AG08396 (cell line): Measurements from ENCODE around the gene FGD5.

Source experiments
- DNase-seq: peaks from one replicate; pipeline ENCODE4 v3.0.0; 2012; ENCODE audit warnings: low spot score, mixed read lengths

Gene FGD5

GRCh38 chr3:14788644-14789043 lies 30.1 kb upstream of the FGD5 start:
- DNase-seq = no peak

DNA sequence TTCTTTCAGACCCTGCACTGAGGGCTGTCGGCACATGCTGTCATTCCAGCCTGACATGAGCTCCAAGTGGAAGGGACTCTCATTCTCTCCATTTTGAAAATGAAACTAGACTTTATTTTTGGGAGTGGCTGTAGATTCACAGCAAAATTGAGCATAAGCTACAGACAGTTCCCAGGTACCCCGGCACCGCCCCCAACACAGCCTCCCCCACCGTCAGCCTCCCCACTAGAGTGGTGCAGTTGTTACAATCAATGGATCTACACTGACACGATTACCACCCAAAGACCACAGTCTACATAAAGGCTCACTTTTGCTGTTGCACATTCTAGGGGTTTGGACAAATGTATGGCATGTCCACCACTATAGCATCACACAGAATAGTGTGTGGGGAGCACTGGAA lies 29.5 kb upstream of the FGD5 start:
- no peak for DNase-seq

DNA sequence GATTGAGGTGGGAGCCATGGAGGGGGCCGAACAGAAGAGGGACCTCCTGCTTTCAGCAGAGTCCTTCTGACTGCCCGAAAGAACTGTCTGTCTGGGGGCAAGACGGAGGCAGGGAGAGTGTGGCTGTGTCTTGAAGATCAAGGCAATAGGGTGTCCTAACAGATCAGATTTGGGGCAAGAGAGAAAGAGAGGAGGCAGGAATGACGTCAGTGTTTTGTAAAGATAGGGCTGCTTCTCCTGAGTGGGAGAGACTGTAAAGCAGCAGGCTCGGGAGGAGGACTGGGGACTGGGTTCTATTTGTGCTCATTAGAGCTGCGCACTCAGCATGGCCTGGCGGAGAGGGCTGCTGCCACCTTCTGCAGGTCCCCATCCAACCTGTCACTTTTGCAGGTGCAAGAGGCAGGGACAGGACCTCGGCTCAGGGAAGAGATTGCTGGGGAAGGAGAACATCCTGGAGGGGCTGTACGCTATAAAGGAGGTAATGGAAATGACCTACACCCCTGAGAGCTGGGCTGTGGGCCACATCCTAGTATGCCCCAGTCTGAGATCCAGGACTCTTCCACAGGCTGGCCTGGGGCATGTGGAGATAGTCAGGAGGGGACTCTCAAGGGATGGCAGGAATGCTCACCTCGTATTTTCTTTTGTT lies 29.0 kb upstream of the FGD5 start:
- DNase-seq = no peak

GRCh38 chr3:14791343-14791945 lies 27.3 kb upstream of the FGD5 start:
- DNase-seq = peak; percentile 54

DNA sequence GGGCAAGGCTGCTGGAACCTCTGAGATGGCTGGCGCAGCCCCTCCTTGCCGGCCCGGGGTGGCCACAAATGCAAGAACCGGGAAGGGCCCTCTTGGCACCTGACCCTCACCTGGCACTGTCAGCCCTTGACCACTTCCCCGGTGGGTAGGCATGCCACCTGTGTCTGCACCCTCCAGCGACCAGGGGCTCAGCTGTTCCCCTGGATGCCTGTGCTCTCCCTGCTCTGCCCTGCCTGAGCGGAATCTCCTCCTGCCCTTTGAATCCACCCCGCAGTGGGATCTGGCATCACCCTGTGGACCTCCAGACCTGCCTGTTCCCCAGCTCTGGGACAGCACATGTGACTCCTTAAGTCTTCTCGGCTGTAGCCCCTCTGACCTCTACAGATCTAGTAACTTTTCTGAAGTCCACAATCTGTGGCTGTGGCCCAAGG lies 26.1 kb upstream of the FGD5 start:
- no peak for DNase-seq

- no peak for DNase-seq
These were observed 25.5 kb upstream of the FGD5 start for GRCh38 chr3:14793126-14793857.

- no peak for DNase-seq
These were observed 24.9 kb upstream of the FGD5 start for GRCh38 chr3:14793858-14794234.

DNA sequence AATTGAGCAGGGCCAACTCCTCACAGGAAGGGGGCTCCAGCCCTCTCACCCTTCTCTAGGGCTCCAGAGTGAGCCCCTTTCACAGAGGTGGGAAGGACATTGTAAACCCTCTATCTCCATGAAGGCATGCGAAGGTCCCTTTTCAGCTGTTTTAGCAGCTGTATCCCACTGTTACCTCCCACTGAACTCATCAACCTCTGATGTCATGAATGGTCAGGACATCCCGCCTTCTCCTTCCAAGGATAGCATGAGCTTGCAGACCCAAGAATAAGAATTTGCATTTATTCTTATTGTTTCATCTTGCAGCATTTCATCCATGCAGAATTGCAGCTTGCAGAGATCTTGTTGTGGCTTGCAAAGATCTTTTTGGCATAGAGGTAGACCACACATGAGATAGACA lies 24.3 kb upstream of the FGD5 start:
- DNase-seq = no peak

GRCh38 chr3:14795996-14796395 lies 22.8 kb upstream of the FGD5 start:
- DNase-seq = no peak

DNA sequence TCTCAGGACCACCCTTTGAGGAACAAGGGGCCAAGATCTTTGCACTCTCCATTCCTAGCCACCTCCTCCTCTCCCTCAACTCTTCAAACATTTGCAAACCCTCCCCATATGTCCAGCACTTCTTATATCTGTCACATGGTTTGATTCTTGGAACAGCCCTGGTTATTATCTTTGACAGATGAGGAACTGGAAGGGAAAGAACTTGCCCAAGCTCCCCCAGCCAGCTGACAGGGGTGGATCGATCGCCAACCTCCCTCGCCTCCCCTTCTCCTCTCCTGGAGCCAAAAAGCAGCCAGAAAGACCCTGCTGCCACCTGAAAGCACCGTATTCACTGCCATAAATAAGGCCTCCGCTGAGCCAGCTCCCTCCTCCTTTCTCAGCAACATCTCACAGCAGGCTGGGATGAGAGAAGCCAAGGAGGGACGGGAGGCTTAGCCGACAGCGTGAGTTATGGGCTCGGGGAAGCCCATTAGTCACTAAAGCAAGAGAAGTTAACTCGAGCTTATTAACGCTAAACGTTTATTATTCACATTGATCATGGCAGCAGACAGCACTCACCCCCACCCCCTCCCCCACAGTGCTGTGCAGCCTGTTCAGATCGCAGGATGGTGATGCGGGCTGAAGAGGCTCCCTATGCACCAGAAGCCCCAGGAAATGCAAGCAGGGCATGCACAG lies 22.2 kb upstream of the FGD5 start:
- DNase-seq = no peak

DNA sequence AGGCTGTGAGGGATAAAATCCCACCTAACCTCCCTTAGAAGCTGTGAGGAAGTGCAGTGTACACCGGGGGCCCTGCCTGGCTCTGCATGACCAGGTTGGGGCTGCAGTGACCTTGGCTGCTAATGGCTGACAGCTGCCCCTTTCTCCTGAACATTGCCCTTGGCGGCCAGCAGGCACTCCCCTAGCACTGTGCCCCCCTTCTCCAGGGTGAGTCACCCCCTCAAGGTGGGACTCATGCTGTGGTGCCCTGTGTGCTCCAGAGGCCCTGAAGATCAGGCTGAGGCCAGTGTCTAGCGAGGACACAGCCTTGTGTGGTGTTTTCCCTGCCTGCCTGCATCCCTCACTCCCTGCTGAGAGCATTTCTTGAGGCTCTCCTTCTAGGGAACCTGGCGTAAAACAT lies 21.0 kb upstream of the FGD5 start:
- DNase-seq = no peak

- DNase-seq = no peak
These were observed 20.5 kb upstream of the FGD5 start for GRCh38 chr3:14798231-14798630.

GRCh38 chr3:14799146-14799545 lies 19.6 kb upstream of the FGD5 start:
- no peak for DNase-seq

GRCh38 chr3:14801031-14801430 lies 17.7 kb upstream of the FGD5 start:
- DNase-seq = no peak

GRCh38 chr3:14801668-14802380 lies 16.9 kb upstream of the FGD5 start:
- DNase-seq = no peak

DNA sequence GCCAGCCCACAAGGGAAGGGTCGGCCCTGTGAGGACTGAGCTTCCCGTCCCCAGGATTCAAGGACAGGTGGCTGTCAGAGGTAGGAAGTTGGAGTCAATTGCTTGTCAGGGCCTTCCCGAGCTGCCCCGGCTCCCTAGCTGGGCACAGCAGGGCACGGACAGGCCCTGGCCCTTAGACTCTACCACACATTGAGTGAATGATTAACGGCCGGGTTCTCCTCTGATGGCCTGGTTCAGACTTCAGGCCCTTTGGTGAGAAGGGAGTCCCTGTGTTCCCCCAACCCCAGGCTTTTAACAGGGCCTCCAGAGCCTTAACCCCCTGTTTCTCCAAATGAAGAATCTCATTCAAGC lies 16.4 kb upstream of the FGD5 start:
- DNase-seq = no peak

DNA sequence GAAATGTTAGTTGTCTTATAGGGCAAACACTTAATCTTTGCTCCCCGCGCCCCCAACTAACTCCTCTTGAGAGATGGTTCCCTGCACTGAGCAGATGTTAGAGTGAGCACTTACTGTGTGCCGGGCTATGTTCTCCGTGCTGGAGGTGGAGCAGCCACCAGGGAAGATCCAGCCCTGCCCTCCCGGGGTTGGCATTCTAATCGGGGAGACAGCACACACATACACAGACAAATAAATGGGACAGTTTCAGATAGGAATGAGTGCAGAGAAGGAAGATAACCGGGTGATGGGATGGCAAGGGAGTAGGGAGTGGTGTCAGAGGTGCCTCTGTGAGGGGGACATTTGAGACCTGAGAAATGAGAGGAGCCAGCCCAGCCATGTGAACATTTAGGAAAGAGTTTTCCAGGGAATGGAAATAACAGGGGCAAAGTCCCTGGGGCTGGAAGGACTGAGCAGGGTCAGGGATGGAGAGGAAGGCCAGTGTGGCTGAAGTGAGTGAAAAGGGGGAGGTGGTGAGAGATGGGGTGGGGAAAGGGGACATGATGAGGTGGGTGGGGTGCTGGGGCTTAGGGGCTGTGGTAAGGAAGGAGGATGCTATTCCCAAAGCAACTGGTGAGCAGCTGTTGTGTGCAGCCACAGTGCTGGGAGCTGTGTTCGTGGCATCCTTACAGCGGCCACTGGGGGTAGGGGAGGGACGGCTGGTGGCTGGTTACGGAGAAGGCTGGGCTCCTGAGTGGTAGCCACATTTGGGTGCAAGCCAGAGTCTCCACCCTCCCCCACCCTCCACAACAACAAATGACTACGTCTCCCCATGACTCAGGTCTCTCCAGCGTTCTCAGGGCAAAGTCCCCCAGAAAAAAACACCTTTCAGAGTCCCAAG lies 15.4 kb upstream of the FGD5 start:
- DNase-seq = peak; percentile 47

GRCh38 chr3:14803981-14804834 lies 14.6 kb upstream of the FGD5 start:
- no peak for DNase-seq

DNA sequence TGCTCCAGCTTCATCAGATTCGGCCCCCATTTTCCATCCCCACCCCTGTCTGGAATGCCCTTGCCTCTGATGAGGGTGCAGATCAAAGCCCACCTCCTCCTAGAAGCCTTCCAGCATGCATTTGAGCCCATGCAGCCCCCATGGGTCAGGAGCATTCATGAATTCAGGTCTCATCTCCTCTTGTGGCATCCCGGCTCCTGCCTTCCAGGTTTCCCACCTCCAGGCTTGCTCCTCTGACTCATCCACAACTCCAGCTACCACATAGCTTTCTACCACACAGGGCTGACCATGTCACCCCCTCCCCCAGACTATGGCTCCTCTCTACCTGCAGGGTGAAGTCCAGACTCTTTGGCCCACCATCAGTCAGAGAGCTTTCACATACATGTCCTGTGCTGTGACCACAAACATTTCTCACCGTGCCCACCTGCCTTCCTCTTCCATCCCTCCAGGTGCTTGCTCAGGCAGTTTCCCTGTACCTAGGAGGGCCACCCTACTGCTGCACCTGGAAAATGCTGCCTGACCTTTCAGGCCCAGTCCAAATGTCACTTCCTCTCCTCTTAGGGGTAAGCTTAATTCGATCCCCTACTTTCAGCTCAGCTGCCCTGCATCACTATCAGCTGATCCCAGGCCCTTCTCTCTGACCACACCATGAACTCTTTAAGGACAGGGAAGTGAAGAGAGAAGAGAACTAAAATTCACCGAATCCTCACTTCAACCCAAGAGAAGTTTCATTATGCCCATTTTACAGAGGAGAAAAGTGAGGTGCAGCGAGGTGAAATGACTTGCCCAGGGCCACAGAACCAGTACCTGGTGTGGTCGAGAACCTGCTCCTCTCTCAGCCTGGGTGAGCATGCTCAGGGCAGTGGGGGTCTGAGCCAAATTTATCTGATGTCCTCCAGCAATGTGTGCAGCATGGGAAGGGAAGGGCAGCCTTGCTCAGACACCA lies 13.7 kb upstream of the FGD5 start:
- no peak for DNase-seq
